Testis (tissue), 2 donors: ENCODE measurements around the gene ACSM2A.

Experiments used
- POLR2A ChIP-seq: fragments of 450-650 bp; IDR thresholded peaks from one replicate; pipeline ENCODE4 v1.6.1; 2017; ENCODE audit warnings: antibody characterized with exemption, mild to moderate bottlenecking, moderate library complexity
- TF ChIP-seq, protein P1 (sequence below), 3 experiments: fragments of 450-650 bp in 2 of 3; fragments of 200-600 bp in 1 of 3; sonication (generic) in 1 of 3; IDR thresholded peaks; one replicate each; pipeline ENCODE4 v1.5.1; 2016 to 2019; ENCODE audit warnings: antibody characterized with exemption in 3 of 3, mild to moderate bottlenecking in 2 of 3, moderate library complexity in 1 of 3

DNA sequence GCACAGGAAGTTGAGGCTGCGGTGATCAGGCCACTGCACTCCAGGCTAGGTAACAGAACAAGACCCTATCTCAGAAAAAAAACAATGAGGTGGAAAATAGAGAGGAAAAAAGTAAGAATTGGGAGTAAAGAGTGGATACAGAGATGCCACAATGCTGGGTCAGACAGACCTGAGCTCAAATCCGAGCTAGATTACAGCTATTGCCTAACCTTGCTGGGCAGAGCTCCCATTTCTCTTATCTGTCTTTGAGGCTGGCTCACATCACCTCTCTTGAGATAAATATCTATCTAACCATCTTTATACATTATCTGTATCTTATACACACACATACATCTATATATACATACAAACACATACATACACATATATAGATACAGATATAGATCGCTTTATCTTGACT is 65.8 kb downstream of the ACSM2A start:
- TF ChIP-seq, protein P1, sequence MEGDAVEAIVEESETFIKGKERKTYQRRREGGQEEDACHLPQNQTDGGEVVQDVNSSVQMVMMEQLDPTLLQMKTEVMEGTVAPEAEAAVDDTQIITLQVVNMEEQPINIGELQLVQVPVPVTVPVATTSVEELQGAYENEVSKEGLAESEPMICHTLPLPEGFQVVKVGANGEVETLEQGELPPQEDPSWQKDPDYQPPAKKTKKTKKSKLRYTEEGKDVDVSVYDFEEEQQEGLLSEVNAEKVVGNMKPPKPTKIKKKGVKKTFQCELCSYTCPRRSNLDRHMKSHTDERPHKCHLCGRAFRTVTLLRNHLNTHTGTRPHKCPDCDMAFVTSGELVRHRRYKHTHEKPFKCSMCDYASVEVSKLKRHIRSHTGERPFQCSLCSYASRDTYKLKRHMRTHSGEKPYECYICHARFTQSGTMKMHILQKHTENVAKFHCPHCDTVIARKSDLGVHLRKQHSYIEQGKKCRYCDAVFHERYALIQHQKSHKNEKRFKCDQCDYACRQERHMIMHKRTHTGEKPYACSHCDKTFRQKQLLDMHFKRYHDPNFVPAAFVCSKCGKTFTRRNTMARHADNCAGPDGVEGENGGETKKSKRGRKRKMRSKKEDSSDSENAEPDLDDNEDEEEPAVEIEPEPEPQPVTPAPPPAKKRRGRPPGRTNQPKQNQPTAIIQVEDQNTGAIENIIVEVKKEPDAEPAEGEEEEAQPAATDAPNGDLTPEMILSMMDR (IDR thresholded peaks at IDR 0.05) = no peak
- TF ChIP-seq POLR2A = no peak
